HepG2 (cell line): ENCODE data around the gene SETD2. TPM values are rescaled to one million over a fixed set of nuclear protein-coding genes. Genes with fewer than 3 reads are reported as not detected.

ENCODE experiments used
- ATF7-NPFF ChIP-seq: sonication (generic); formaldehyde crosslinking; IDR thresholded peaks from 2 replicates; pipeline ENCODE4 v1.8.1; 2023; ENCODE audit warnings: mild to moderate bottlenecking, low read depth, missing genetic modification reagents, moderate library complexity
- ELF3 ChIP-seq: IDR thresholded peaks from 2 replicates; pipeline ENCODE4 v1.6.1; 2016; ENCODE audit warnings: missing genetic modification reagents, missing compliant biosample characterization
- ERF ChIP-seq: IDR thresholded peaks from 2 replicates; pipeline ENCODE4 v1.6.1; 2018; ENCODE audit warnings: missing biosample characterization, missing genetic modification reagents
- FOXA3 ChIP-seq: IDR thresholded peaks from 2 replicates; pipeline ENCODE4 v1.6.1; 2016; ENCODE audit warnings: missing genetic modification reagents, missing compliant biosample characterization
- GATA4 ChIP-seq: sonication (generic); IDR thresholded peaks from 2 replicates; pipeline ENCODE4 v1.6.1; 2016; ENCODE audit warnings: antibody characterized with exemption, low read depth, borderline replicate concordance
- HOXA7 ChIP-seq: sonication (generic); formaldehyde crosslinking; IDR thresholded peaks from 2 replicates; pipeline ENCODE4 v1.8.1; 2022; ENCODE audit warnings: mild to moderate bottlenecking, missing genetic modification reagents, moderate library complexity
- KAT2B ChIP-seq: fragments of 150-350 bp; IDR thresholded peaks from 2 replicates; pipeline ENCODE4 v1.6.1; 2014; ENCODE audit warnings: low read depth, low read length, borderline replicate concordance
- LCORL ChIP-seq, 2 experiments: fragments of 450-650 bp in 1 of 2; sonication (generic) in 1 of 2; formaldehyde crosslinking in 1 of 2; IDR thresholded peaks; 2 replicates each; pipeline versions ENCODE4 v1.5.0 to v1.6.1; 2017 to 2020; ENCODE audit warnings: antibody characterized with exemption in 1 of 2, missing genetic modification reagents in 1 of 2
- MIER3 ChIP-seq: IDR thresholded peaks from 2 replicates; pipeline ENCODE4 v1.6.1; 2016; ENCODE audit warnings: missing compliant biosample characterization, borderline replicate concordance
- MYC ChIP-seq: sonication (generic); formaldehyde crosslinking; IDR thresholded peaks from 2 replicates; pipeline ENCODE4 v1.9.0; 2021; ENCODE audit warnings: missing genetic modification reagents, borderline replicate concordance
- MYNN ChIP-seq: sonication (generic); formaldehyde crosslinking; IDR thresholded peaks from 2 replicates; pipeline ENCODE4 v1.4.0; 2020; ENCODE audit warnings: mild to moderate bottlenecking, low read depth, missing genetic modification reagents
- PHF8 ChIP-seq: sonication (generic); formaldehyde crosslinking; IDR thresholded peaks from 2 replicates; pipeline ENCODE4 v1.5.0; 2020; ENCODE audit warnings: missing genetic modification reagents
- POLR2AphosphoS5 ChIP-seq: IDR thresholded peaks from 2 replicates; pipeline ENCODE4 v1.6.1; 2012; ENCODE audit warnings: low read depth, low read length
- SP2 ChIP-seq: sonication (generic); formaldehyde crosslinking; IDR thresholded peaks from 2 replicates; pipeline ENCODE4 v1.5.1; 2020; ENCODE audit warnings: mild to moderate bottlenecking, missing genetic modification reagents
- THAP11 ChIP-seq: IDR thresholded peaks from 2 replicates; pipeline ENCODE4 v1.6.1; 2016; ENCODE audit warnings: missing biosample characterization, missing genetic modification reagents
- XRCC5 ChIP-seq: fragments of 200-400 bp; formaldehyde crosslinking; optimal IDR thresholded peaks from 2 replicates; pipeline ENCODE3; 2017; ENCODE audit warnings: mild to moderate bottlenecking, low read length
- ZBTB43 ChIP-seq: sonication (generic); formaldehyde crosslinking; conservative IDR thresholded peaks from 2 replicates; pipeline ENCODE4 v1.4.0; 2020; ENCODE audit warnings: missing genetic modification reagents
- ZNF101 ChIP-seq: sonication (generic); formaldehyde crosslinking; IDR thresholded peaks from 2 replicates; pipeline ENCODE4 v1.4.0; 2020; ENCODE audit warnings: mild to moderate bottlenecking, low read depth, missing genetic modification reagents, borderline replicate concordance
- ZNF138 ChIP-seq: sonication (generic); formaldehyde crosslinking; IDR thresholded peaks from 2 replicates; pipeline ENCODE4 v1.5.0; 2020; ENCODE audit warnings: mild to moderate bottlenecking, low read depth, missing genetic modification reagents
- ZNF274 ChIP-seq: sonication (generic); formaldehyde crosslinking; IDR thresholded peaks from 2 replicates; pipeline ENCODE4 v1.5.1; 2020; ENCODE audit warnings: mild to moderate bottlenecking, missing genetic modification reagents
- ZNF501 ChIP-seq: sonication (generic); formaldehyde crosslinking; IDR thresholded peaks from 2 replicates; pipeline ENCODE4 v1.5.1; 2020; ENCODE audit warnings: mild to moderate bottlenecking, moderate library complexity, missing genetic modification reagents
- ZNF552 ChIP-seq: sonication (generic); formaldehyde crosslinking; IDR thresholded peaks from 2 replicates; pipeline ENCODE4 v1.9.0; 2022; ENCODE audit warnings: missing genetic modification reagents, mild to moderate bottlenecking, borderline replicate concordance
- ZNF572 ChIP-seq: sonication (generic); formaldehyde crosslinking; IDR thresholded peaks from 2 replicates; pipeline ENCODE4 v1.5.1; 2020; ENCODE audit warnings: mild to moderate bottlenecking, missing genetic modification reagents
- ZNF704 ChIP-seq: sonication (generic); formaldehyde crosslinking; IDR thresholded peaks from 2 replicates; pipeline ENCODE4 v1.8.1; 2023; ENCODE audit warnings: mild to moderate bottlenecking, inconsistent platforms, moderate library complexity, missing genetic modification reagents, borderline replicate concordance
- ZNF768 ChIP-seq: sonication (generic); formaldehyde crosslinking; IDR thresholded peaks from 2 replicates; pipeline ENCODE4 v1.4.0; 2020; ENCODE audit warnings: missing genetic modification reagents
- ZNF839 ChIP-seq: sonication (generic); formaldehyde crosslinking; IDR thresholded peaks from 2 replicates; pipeline ENCODE4 v1.4.0; 2020; ENCODE audit warnings: missing genetic modification reagents, mild to moderate bottlenecking, borderline replicate concordance
- ZSCAN5A ChIP-seq: sonication (generic); formaldehyde crosslinking; IDR thresholded peaks from 2 replicates; pipeline ENCODE4 v1.8.0; 2022; ENCODE audit warnings: mild to moderate bottlenecking, missing genetic modification reagents, borderline replicate concordance
- polyA plus RNA-seq, 8 experiments: library from polyadenylated mRNA; depleted of rRNA in 3 of 8; stranded (reverse) in 7 of 8; unstranded in 1 of 8; fragments of >200 nt; fragmentation: Illumina TruSeq in 4 of 8; extraction: Trizol in 4 of 8; gene quantifications; 2 replicates each; pipeline versions ENCODE4 v1.2.1 to v1.2.3, GENCODE V29; 2011 to 2016; ENCODE audit warnings: low read depth in 4 of 8, missing spikeins in 1 of 8, mixed read lengths in 1 of 8; ENCODE audit not compliant: insufficient read depth in 1 of 8
- total RNA-seq, 5 experiments: library from RNA; depleted of rRNA; stranded (reverse); fragments of >200 nt; fragmentation: Illumina TruSeq; extraction: Trizol; gene quantifications; 2 replicates each; pipeline ENCODE4 v1.2.3, GENCODE V29; 2016; ENCODE audit warnings: low read depth in 1 of 5

Gene SETD2
- total and polyA plus RNA-seq, 2 of the 13 experiments (the other 11 are each of a cell fraction or from before 2014, with no cell fraction given): 14.2 to 24.2 TPM

GRCh38 chr3:46976326-46977190 is 187.4 kb downstream of the SETD2 start, which contains the start of gene CCDC12 (continued):
- TF ChIP-seq POLR2AphosphoS5: peak; percentile 89
- peak; percentile 90 for TF ChIP-seq THAP11 (CRISPR knock-in tag)
- TF ChIP-seq MYNN (CRISPR knock-in tag): no peak
- no peak for TF ChIP-seq LCORL (IDR thresholded peaks at IDR 0.05)
- TF ChIP-seq LCORL (CRISPR knock-in tag; IDR thresholded peaks at IDR 0.05): 0 out of 2 replicates have a peak, but pooled peaks have one; percentile 35
- TF ChIP-seq MIER3 (CRISPR knock-in tag): peak; percentile 61; the same call in 1 of the 2 replicates
- TF ChIP-seq ERF (CRISPR knock-in tag): no peak
- no peak for TF ChIP-seq FOXA3 (CRISPR knock-in tag)
- TF ChIP-seq ELF3 (CRISPR knock-in tag): peak; percentile 33; the same call in 1 of the 2 replicates
- TF ChIP-seq XRCC5: no peak
- TF ChIP-seq GATA4: no peak
- TF ChIP-seq SP2: peak; percentile 84
- TF ChIP-seq ZBTB43 (CRISPR knock-in tag): no peak
- 0 out of 2 replicates have a peak, but pooled peaks have one; percentile 45 for TF ChIP-seq ZNF138 (CRISPR knock-in tag)
- peak; percentile 83; the same call in 1 of the 2 replicates for TF ChIP-seq ZNF274 (CRISPR knock-in tag)
- no peak for TF ChIP-seq HOXA7 (CRISPR knock-in tag)
- peak; percentile 35; the same call in 1 of the 2 replicates for TF ChIP-seq ZNF768 (CRISPR knock-in tag)
- no peak for TF ChIP-seq ZSCAN5A (CRISPR knock-in tag)
- TF ChIP-seq MYC (CRISPR knock-in tag): peak; percentile 56
- peak; percentile 87; the same call in 1 of the 2 replicates for TF ChIP-seq ZNF501
- no peak; the same call in 1 of the 2 replicates for TF ChIP-seq ZNF704 (CRISPR knock-in tag)
- no peak for TF ChIP-seq ZNF101 (CRISPR knock-in tag)
- 0 out of 2 replicates have a peak, but pooled peaks have one; percentile 46 for TF ChIP-seq ATF7-NPFF (CRISPR knock-in tag)
- TF ChIP-seq ZNF572 (CRISPR knock-in tag): 0 out of 2 replicates have a peak, but pooled peaks have one; percentile 21
- TF ChIP-seq PHF8 (CRISPR knock-in tag): peak; percentile 85
- peak; percentile 58; the same call in 1 of the 2 replicates for TF ChIP-seq ZNF552 (CRISPR knock-in tag)
- no peak for TF ChIP-seq KAT2B
- TF ChIP-seq ZNF839 (CRISPR knock-in tag): 0 out of 2 replicates have a peak, but pooled peaks have one; percentile 15
